GM12891 (cell line): ENCODE measurements around the gene STRC. TPM values are rescaled to one million over a fixed set of nuclear protein-coding genes. Genes with fewer than 3 reads are reported as not detected.
"Not testable (repeated sequence)": the region's sequence is repeated elsewhere in the genome, so short reads cannot be mapped to it uniquely, and the experiment has no call there.

Experiments
- DNase-seq: peaks from one replicate; pipeline ENCODE4 v3.0.0; 2011; ENCODE audit warnings: low spot score; ENCODE audit not compliant: insufficient read length
- FAIRE-seq: peaks from 2 replicates; lab custom pipeline; 2011; peaks lifted over from hg19 to GRCh38; lab: Jason Lieb, UNC
- PAX5 ChIP-seq: IDR thresholded peaks from 2 replicates; pipeline ENCODE4 v1.6.1; 2011; ENCODE audit warnings: low read length, moderate library complexity, mild to moderate bottlenecking; ENCODE audit not compliant: insufficient read depth, severe bottlenecking
- POLR2A ChIP-seq: IDR thresholded peaks from 2 replicates; pipeline ENCODE4 v1.6.1; 2011; ENCODE audit warnings: low read depth, low read length, control low read depth
- POLR2AphosphoS5 ChIP-seq: IDR thresholded peaks from 2 replicates; pipeline ENCODE4 v1.6.1; 2011; ENCODE audit warnings: low read depth, low read length, control low read depth
- POU2F2 ChIP-seq: IDR thresholded peaks from 2 replicates; pipeline ENCODE4 v1.6.1; 2011; ENCODE audit warnings: low read depth, mild to moderate bottlenecking, control low read depth, low read length, moderate library complexity
- SPI1 ChIP-seq: IDR thresholded peaks from 2 replicates; pipeline ENCODE4 v1.6.1; 2011; ENCODE audit warnings: low read depth, low read length, control low read depth
- TAF1 ChIP-seq: IDR thresholded peaks from 2 replicates; pipeline ENCODE4 v1.6.1; 2011; ENCODE audit warnings: low read depth, low read length, control low read depth
- polyA plus RNA-seq: library from polyadenylated mRNA; unstranded; fragments of >200 nt; gene quantifications from one replicate; pipeline ENCODE4 v1.2.1, GENCODE V29; 2012; ENCODE audit warnings: low read depth, missing spikeins, inconsistent platforms; ENCODE audit not compliant: missing spikeins

Gene STRC
- 0.24 TPM for polyA plus RNA-seq

DNA sequence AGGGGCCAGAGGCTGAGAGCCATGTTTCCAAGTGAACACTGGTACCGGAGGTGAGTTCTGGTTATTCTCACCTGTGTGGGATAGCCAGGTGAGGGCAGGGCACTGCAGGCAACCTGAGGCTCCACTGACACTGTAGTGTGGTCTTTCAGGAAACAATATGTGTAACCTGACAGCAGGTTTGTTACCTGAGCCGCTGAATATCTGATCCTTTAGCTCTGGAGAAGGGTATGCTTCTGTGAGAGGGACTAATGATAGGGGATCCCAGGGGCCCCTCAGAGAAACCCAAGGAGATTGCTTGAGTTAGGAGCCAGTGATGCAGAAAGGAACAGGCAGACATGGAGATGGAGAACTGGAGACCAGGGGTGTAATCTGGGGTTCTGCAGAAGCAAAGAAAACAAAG is at the start of gene STRC:
TSS of gene STRC (minus strand) at position 101 of the 400 bp plus-strand sequence. CDS start at position 23, 78 bp downstream.
- not testable (repeated sequence) for FAIRE-seq, DNase-seq

DNA sequence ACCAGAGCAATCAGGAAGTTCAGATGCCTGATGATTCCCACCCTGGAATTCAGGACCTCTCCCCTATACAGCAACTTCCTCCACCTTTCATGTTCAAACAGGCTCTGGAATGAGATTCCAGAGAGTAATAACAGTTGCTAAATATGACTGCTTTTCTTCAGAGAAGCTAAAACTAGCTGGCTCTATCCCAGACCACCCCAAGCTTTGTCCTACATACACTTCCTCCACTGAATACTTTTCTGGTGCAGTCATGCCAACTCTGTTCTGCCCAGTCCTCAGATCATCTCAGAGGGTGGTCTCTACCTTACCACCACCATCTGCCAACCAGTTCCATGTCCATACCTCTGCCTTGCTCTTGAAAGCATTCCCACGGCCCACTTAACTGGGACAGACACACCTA is 47.6 kb upstream of the STRC start:
- FAIRE-seq, DNase-seq: not testable (repeated sequence)

DNA sequence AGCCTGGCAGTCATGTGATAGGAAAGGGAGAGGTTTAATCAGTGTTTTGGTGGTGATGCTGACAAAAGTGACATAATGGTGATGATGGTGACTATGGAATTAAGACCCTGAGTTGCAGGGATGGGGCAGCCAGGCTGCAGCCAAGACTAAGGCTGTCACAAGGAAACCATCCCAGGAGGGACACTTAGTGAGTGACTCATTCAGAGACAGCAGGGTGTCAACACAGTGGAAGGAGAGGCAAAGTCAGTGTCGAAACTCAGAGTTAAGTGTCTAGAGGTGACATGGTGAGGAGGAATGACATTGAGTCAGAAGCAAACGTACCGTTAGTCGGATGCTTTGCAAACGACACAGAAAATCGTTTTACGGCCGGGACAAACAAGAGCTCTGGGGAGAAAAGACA is 44.7 kb upstream of the STRC start:
- peak; percentile 63 for FAIRE-seq
- not testable (repeated sequence) for DNase-seq

DNA sequence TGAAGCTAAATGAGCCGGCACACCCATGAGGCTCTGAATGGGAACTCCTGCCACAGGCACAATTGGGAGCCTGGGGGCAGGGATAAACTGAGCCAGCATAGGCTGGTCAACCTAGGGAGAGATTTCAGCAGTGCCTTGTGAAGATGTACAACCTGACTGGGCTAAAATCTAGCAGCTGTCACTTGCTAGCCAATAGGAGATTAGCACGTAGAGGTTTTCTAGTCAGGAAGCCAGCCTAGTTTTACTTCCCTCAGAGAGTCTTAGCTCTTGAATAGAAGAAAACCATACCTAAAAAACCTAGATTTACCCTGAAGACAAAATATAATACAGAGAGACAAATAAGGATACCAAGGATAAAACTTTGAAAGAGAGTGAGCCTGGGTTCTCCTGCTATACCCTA is 43.7 kb upstream of the STRC start:
- FAIRE-seq, result peak; percentile 71
- not testable (repeated sequence) for DNase-seq

DNA sequence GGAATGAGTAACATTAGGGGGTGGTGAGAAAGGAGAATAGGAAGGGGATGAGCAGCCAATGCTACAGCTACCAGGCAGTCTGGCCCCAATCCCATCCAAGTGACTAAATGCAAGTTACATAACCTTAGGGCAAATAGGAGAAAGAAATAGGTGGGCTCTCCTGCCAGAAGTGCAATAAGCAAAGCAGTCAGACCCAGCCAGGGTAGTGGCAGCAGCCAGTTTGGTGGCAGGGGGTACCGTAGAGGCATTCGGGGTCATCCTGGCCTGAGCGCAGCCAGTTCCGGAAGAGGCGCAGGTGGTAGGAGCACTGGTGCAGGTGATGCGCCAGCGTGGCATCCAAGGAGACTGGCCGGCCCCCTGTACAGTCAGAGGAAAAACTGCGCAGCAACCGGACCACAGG is 41.1 kb upstream of the STRC start:
- FAIRE-seq, DNase-seq: not testable (repeated sequence)

DNA sequence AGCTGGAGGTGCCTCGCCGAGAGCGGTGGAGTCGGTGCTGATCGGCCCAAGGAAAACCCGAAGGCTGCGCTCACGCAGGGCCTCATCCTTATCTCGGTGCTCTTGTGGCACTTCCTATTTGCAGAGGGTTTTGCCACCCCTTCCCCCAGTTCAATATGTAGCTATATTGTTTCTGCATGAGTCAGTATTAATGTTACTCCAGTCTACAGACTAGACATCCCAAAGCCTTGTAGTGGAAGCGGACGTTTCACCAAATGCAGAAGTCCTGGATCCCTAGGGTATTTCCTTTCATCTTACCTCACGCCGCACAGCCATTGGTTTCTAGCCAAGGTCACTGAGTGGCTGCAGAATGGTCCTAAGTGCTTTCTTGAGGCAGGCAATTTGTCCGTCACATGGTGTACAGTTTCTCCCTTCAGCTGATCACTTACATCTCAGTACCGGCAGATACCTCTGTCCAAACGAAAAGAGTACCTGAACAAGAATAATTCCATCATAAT is 30.9 kb upstream of the STRC start:
- not testable (repeated sequence) for DNase-seq
- peak; percentile 78 for FAIRE-seq

DNA sequence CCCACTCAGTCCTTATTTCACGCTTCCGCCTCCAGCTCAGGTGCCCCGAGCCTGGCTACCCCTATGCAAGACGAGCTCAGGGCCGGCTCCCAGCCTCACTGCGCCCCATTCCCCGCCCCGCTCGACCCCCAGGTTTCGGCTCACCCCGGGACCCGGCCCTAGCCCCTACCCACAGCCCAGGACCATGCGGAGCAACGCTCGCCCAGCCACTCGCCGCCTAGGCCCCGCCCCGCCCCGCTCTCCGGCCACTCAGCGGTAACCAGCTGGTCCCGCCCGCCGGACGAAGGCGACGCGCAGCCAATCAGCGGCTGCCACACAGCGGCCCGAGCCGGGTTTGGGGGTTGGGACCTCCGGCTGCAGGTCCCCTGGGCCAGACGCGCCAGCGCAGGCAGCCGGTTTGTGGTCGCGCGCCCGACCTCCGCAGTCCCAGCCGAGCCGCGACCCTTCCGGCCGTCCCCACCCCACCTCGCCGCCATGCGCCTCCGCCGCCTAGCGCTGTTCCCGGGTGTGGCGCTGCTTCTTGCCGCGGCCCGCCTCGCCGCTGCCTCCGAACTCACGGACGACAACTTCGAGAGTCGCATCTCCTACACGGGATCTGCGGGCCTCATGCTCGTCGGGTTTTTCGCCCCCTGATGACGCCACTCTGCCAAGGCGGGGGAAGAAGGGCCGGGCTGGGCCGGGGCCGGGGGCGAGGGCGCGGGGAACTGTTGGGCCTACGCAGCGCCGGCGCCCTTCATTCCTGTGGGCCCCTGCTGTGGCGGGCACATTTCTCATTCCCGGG is 30.2 kb upstream of the STRC start, which contains the start of gene CATSPER2:
TSS of gene CATSPER2 (minus strand) at position 196 of the 781 bp plus-strand sequence. CDS start 783 bp downstream, outside the sequence.
- FAIRE-seq (peak; percentile 33), DNase-seq (no peak)
- TF ChIP-seq POU2F2 (no peak), SPI1 (no peak), POLR2A (no peak), PAX5 (no peak), POLR2AphosphoS5 (no peak), TAF1 (no peak)

DNA sequence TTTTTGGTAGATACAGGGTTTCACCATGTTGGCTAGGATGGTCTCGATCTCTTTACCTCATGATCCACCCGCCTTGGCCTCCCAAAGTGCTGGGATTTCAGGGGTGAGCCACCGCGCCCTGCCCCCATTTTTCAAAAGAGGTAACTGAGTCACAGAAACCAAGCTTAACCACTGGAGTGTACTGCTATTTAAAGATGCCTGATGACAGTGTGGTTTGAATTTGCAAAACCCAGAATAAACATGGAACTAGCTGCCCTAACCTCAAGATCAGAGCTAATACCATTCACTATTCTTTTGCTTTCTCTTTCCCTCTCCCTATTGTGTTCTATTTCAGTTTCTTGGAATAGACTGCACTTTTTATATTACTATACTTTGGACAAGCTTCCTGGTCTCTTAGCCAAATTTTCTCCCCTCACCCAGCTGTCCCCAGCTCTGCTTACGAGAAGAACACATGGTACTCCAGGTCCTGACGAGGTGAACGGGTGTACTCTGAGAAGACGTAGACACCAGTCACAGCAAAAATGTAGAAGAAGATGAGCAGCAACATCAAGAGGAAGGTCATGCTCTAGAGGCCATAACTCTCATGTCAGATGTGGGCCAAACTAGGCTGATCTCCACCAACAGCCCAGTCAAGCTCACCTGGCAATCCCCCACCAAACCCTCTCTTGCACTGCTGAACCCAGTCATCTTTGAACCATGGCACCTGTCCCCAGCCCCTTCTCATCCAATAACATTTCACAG is 20.0 kb upstream of the STRC start:
- FAIRE-seq, result peak; percentile 31
- not testable (repeated sequence) for DNase-seq

DNA sequence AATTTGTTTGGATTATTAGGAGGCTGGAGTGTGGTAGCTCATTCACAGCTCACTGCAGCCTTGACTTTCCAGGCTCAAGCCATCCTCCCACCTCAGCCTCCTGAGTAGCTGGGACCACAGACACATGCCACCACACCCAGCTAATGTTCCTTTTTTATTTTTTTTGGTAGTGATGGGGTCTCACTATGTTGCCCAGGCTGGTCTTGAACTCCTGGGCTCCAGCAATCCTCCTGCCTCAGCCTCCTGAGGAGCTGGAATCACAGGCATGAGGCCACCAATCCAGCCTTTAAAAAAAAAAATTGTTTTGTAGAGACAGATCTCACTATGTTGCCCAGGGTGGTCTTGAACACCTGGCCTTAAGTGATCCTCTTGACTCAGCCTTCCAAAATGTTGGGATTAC is 8.3 kb upstream of the STRC start:
- not testable (repeated sequence) for DNase-seq, FAIRE-seq

DNA sequence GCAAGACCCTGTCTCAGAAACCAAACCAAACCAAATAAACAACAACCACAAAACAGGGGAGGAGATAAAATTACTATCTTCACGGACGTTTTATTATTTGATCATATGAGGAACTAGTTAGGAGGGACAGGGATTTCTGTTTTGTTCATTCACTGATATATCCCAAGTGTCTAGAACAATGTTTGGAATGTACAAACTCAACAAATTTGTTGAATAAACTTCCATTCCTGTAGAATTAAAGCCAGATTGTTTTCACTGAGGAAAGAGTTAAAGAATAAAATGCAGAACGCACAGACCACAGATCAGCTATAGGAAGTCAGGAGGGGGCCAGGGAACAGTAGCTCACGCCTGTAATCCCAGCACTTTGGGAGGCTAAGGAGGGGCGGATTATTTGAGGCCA is 6.5 kb upstream of the STRC start:
- FAIRE-seq, result no peak
- TF ChIP-seq SPI1, result no peak
- no peak for TF ChIP-seq PAX5
- TF ChIP-seq POLR2A, result no peak
- TF ChIP-seq POLR2AphosphoS5, result no peak
- TF ChIP-seq TAF1, result no peak
- TF ChIP-seq POU2F2, result no peak

DNA sequence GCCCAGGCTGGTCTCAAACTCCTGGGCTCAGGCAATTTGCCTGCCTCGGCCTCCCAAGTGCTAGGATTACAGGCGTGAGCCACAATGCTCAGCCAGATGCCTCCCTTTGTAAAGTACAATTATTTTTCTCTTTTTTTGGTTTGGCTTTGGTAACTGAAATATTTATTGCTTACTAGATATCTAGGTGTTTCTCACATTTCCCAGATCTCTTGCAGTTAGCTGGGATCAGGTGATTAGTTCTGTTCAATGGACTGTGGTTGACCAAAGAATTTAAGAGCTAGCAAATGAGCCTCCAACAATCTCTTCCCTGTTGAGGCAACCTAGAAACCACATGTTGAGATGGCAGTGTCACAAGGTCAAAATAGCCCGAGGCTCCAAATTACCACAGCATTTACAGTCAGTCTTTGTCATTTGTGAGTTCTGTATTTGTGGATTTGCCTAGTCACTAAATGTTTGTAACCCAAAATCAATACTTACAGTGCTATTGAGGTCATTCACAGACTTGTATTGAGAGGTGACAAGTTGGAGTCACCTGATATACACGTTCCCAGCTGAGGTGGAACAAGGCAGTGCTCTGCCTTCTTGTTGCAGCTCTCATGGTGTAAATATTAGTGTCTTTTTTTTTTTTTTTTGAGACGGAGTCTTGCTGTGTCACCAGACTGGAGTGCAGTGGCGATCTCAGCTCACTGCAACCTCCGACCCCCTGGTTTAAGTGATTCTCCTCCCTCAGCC is 3.6 kb upstream of the STRC start:
- DNase-seq, result not testable (repeated sequence)
- FAIRE-seq, result peak; percentile 88

More for the DNA sequence above, 6.5 kb upstream of the STRC start:
- DNase-seq, result no peak

DNA sequence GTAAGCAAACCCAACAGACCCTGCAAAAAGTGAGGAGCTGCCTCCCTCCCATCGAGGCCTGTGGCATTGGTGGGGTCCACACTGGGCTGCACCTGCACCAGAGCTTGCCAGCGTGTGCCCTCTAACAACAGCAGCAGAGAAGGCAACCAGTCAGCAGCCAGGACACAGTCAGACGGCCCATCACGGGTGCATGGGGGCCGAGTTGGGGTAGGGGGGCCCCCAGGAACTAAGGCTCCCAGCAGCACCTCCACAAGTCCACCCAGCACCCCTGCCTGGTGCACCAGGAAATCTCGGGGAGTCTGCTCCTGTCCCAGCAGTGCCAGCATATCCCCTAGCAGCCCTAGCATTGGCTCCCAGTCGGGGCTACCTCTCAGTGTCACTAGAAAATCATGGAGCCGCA is 850 bp downstream of the STRC start:
- not testable (repeated sequence) for FAIRE-seq, DNase-seq

DNA sequence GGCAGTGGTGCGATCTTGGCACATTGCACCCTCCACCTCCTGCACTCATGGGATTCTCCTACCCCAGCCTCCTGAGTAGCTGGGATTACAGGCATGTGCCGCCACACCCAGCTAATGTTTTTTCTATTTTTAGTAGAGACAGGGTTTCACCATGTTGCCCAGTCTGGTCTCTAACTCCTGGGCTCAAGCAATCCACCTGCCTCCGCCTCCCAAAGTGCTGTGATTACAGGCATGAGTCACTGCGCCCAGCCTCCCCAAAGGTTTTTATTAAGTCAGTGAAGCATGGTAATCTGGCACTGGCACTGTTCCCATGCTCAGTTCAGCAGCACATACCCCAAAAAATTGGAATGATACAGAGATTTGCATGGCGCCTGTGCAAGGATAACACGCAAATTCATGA is 16.4 kb downstream of the STRC start:
- not testable (repeated sequence) for FAIRE-seq, DNase-seq

DNA sequence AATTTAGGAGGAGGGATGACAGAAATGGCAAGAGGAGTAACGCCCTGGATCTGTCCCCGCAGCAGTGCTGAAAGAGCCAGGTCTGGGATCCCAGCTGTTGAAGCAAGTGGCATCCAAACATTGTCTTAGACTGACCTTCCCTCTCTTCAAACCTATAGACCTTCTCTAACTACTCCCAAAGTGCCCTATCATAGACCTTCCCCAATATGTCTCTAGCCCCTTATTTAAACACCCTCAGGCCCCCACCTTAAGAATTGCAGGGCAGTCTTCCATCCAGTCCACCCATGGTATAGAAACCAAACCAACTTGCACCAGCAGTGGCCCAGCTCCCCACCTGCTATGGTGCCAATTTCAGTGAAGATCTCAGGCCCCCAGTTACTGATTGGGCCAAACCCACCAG is 18.4 kb downstream of the STRC start:
- not testable (repeated sequence) for DNase-seq, FAIRE-seq

DNA sequence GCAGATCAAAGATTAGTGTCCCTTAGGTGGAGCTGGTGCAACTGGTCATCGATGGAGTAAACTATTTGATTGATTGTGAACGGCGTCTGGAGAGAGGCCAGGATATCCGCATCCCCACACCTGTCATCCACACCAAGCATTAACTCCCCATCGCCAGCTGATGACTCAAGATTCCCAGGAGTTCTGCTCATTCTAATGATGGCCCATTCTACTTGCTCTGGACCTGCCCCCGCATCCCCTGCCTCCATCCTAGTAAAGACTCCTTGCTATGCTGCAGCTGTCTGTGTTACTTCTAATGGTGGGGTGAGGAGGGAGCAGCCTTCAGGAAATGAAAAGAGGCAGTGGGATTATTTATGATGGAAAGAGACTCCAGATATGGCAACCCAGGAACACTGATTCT is 19.5 kb downstream of the STRC start:
- not testable (repeated sequence) for DNase-seq, FAIRE-seq

DNA sequence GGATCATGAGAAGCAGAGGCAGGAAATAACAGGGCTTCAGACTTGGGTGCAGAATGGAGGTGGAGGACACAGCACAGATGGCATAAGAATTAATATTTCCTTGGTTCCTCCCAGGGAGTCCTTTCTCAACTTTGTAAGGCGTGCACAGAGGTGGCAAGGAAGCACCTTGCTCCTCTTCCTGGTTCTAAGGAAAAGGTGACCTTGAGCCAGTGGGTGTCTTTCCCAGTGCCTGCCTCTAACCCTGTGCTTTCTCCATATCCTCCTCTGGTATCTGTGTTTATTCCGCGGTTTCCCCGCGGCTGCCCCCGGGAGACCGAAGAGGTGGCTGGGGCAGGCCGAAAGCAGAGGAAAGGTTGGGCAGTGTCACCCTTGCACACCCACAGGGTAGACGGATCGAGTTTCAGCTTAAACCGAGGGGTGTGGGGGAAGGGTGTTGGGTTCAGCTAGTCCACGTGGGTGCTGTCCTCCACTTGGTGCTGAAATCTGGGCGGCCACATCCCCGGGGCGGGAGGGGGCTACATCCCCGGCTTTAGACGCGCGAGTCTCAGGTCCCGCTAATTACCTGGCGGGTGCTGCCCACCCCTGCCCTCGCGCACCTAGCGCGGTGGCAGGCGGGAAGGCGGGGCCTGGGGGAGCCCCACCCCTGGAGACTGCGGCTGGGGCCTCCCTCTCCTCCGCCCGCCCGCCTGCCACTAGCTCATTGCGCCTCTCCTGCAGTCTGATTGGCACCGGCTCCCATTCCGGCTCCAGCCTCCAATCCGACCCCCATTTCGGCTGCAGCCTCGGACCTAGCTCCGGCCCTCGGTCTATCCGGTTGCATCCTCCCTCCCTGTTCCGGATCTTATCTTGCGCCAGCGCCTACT is 25.0 kb downstream of the STRC start, which contains the start of gene CKMT1B:
TSS of gene CKMT1B (plus strand) at position 700 of the 863 bp plus-strand sequence. CDS start 192 bp downstream, outside the sequence.
- peak; percentile 68 for FAIRE-seq
- not testable (repeated sequence) for DNase-seq
